ENCODE results near the gene IRX1.

The IRX1 gene

DNA sequence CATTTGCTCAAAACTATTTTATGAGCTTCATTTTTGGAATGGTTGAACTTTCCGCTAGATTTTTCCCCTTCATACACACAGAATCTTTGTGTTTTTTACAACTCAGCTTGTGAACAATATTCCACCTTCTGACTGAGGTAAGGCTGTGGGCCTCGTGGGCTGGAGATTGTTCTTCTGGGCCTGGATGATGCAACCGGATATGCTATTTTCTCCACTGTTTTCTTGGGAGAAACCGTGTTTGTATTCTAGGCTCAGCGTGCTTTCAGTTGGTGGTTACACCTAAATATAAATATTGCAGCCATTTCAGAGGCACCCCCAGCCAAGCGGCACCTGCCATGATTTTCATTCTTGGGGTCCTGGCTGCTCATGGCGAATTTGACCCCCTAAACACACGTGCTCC, 55.2 kb downstream of the IRX1 start:
- TF ChIP-seq, protein P1, sequence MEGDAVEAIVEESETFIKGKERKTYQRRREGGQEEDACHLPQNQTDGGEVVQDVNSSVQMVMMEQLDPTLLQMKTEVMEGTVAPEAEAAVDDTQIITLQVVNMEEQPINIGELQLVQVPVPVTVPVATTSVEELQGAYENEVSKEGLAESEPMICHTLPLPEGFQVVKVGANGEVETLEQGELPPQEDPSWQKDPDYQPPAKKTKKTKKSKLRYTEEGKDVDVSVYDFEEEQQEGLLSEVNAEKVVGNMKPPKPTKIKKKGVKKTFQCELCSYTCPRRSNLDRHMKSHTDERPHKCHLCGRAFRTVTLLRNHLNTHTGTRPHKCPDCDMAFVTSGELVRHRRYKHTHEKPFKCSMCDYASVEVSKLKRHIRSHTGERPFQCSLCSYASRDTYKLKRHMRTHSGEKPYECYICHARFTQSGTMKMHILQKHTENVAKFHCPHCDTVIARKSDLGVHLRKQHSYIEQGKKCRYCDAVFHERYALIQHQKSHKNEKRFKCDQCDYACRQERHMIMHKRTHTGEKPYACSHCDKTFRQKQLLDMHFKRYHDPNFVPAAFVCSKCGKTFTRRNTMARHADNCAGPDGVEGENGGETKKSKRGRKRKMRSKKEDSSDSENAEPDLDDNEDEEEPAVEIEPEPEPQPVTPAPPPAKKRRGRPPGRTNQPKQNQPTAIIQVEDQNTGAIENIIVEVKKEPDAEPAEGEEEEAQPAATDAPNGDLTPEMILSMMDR (IDR thresholded peaks at IDR 0.05): no peak
- H3K27me3 Mint-ChIP-seq (ENCODE audit: low read depth, poor library complexity): peaks cover 46% of the 10 kb centered on the region
- no peaks in the 10 kb centered on the region for H3K36me3 Mint-ChIP-seq (ENCODE audit: low read depth)
- no peak for DNase-seq
- no peak overlapping the region for H3K4me3 Mint-ChIP-seq
- H3K27ac Mint-ChIP-seq: no peak overlapping the region
- H3K4me1 Mint-ChIP-seq: peaks cover 4% of the 10 kb centered on the region
- no peaks in the 10 kb centered on the region for H3K9me3 Mint-ChIP-seq
